HepG2 (cell line): ENCODE results near the gene B4GALT5. TPM values are rescaled to one million over a fixed set of nuclear protein-coding genes. Genes with fewer than 3 reads are reported as not detected.
A peak's percentile ranks its signal among the peaks of the same experiment; 100 is the strongest.

Experiments
- ATF1 ChIP-seq: IDR thresholded peaks from 2 replicates; pipeline ENCODE4 v1.6.1; 2016; ENCODE audit warnings: mild to moderate bottlenecking, control low read depth
- CENPBD1 ChIP-seq: sonication (generic); formaldehyde crosslinking; IDR thresholded peaks from 2 replicates; pipeline ENCODE4 v1.8.0; 2022; ENCODE audit warnings: missing genetic modification reagents, low read depth, mild to moderate bottlenecking, borderline replicate concordance
- ELF3 ChIP-seq: IDR thresholded peaks from 2 replicates; pipeline ENCODE4 v1.6.1; 2016; ENCODE audit warnings: missing genetic modification reagents, missing compliant biosample characterization
- GATAD1 ChIP-seq: IDR thresholded peaks from 2 replicates; pipeline ENCODE4 v1.6.1; 2016; ENCODE audit warnings: missing genetic modification reagents, missing compliant biosample characterization
- GPBP1L1 ChIP-seq: sonication (generic); formaldehyde crosslinking; IDR thresholded peaks from 2 replicates; pipeline ENCODE4 v1.5.0; 2020; ENCODE audit warnings: mild to moderate bottlenecking, missing genetic modification reagents
- HIVEP1 ChIP-seq: sonication (generic); formaldehyde crosslinking; IDR thresholded peaks from 2 replicates; pipeline ENCODE4 v1.4.0; 2020; ENCODE audit warnings: mild to moderate bottlenecking, missing genetic modification reagents
- NFRKB ChIP-seq: fragments of 450-650 bp; IDR thresholded peaks from 2 replicates; pipeline ENCODE4 v1.6.1; 2017
- NRL ChIP-seq: sonication (generic); formaldehyde crosslinking; IDR thresholded peaks from 2 replicates; pipeline ENCODE4 v1.5.0; 2020; ENCODE audit warnings: missing genetic modification reagents, mild to moderate bottlenecking, moderate library complexity, borderline replicate concordance
- POLR2A ChIP-seq, 2 experiments: IDR thresholded peaks; 2 replicates each; pipeline ENCODE4 v1.6.1; 2011; ENCODE audit warnings: low read depth in 2 of 2, low read length in 2 of 2, mild to moderate bottlenecking in 1 of 2, moderate library complexity in 1 of 2; ENCODE audit not compliant: insufficient read depth in 1 of 2
- RBM22 ChIP-seq: fragments of 200-400 bp; formaldehyde crosslinking; optimal IDR thresholded peaks from 2 replicates; pipeline ENCODE3; 2017; ENCODE audit warnings: mild to moderate bottlenecking, low read length, moderate library complexity
- SNAI1 ChIP-seq: sonication (generic); formaldehyde crosslinking; IDR thresholded peaks from 2 replicates; pipeline ENCODE4 v1.5.0; 2020; ENCODE audit warnings: mild to moderate bottlenecking, missing genetic modification reagents, borderline replicate concordance
- YEATS4 ChIP-seq: sonication (generic); formaldehyde crosslinking; IDR thresholded peaks from 2 replicates; pipeline ENCODE4 v1.4.0; 2020; ENCODE audit warnings: missing genetic modification reagents, borderline replicate concordance
- ZBTB39 ChIP-seq: sonication (generic); formaldehyde crosslinking; IDR thresholded peaks from 2 replicates; pipeline ENCODE4 v1.5.0; 2020; ENCODE audit warnings: missing genetic modification reagents
- ZMYM2 ChIP-seq: sonication (generic); formaldehyde crosslinking; IDR thresholded peaks from 2 replicates; pipeline ENCODE4 v1.8.0; 2022; ENCODE audit warnings: mild to moderate bottlenecking, missing genetic modification reagents
- ZNF207 ChIP-seq: fragments of 450-650 bp; IDR thresholded peaks from 2 replicates; pipeline ENCODE4 v1.6.1; 2016; ENCODE audit warnings: antibody characterized with exemption, borderline replicate concordance
- ZNF263 ChIP-seq: sonication (generic); formaldehyde crosslinking; IDR thresholded peaks from 2 replicates; pipeline ENCODE4 v1.4.0; 2020; ENCODE audit warnings: missing genetic modification reagents
- ZNF264 ChIP-seq: sonication (generic); formaldehyde crosslinking; IDR thresholded peaks from 2 replicates; pipeline ENCODE4 v1.4.0; 2020; ENCODE audit warnings: missing genetic modification reagents
- ZNF3 ChIP-seq: IDR thresholded peaks from 2 replicates; pipeline ENCODE4 v1.7.0; 2017; ENCODE audit warnings: inconsistent platforms
- ZNF362 ChIP-seq: sonication (generic); formaldehyde crosslinking; IDR thresholded peaks from 2 replicates; pipeline ENCODE4 v1.4.0; 2020; ENCODE audit warnings: missing genetic modification reagents, mild to moderate bottlenecking, borderline replicate concordance
- ZNF501 ChIP-seq: sonication (generic); formaldehyde crosslinking; IDR thresholded peaks from 2 replicates; pipeline ENCODE4 v1.5.1; 2020; ENCODE audit warnings: mild to moderate bottlenecking, moderate library complexity, missing genetic modification reagents
- ZNF564 ChIP-seq: sonication (generic); formaldehyde crosslinking; IDR thresholded peaks from 2 replicates; pipeline ENCODE4 v1.8.1; 2023; ENCODE audit warnings: mild to moderate bottlenecking, missing genetic modification reagents
- ZNF639 ChIP-seq: conservative IDR thresholded peaks from 2 replicates; pipeline ENCODE4 v1.6.1; 2018; ENCODE audit warnings: missing genetic modification reagents
- ZNF660 ChIP-seq: sonication (generic); formaldehyde crosslinking; IDR thresholded peaks from 2 replicates; pipeline ENCODE4 v1.5.1; 2020; ENCODE audit warnings: mild to moderate bottlenecking, low read depth, missing genetic modification reagents, borderline replicate concordance
- ZNF713 ChIP-seq: sonication (generic); formaldehyde crosslinking; IDR thresholded peaks from 2 replicates; pipeline ENCODE4 v1.4.0; 2020; ENCODE audit warnings: mild to moderate bottlenecking, missing genetic modification reagents
- ZNF747 ChIP-seq: sonication (generic); formaldehyde crosslinking; IDR thresholded peaks from 2 replicates; pipeline ENCODE4 v1.8.1; 2023; ENCODE audit warnings: missing genetic modification reagents, mild to moderate bottlenecking, borderline replicate concordance
- ZNF788 ChIP-seq: sonication (generic); formaldehyde crosslinking; IDR thresholded peaks from 2 replicates; pipeline ENCODE4 v1.5.0; 2020; ENCODE audit warnings: mild to moderate bottlenecking, missing genetic modification reagents, borderline replicate concordance
- polyA plus RNA-seq, 8 experiments: library from polyadenylated mRNA; depleted of rRNA in 3 of 8; stranded (reverse) in 7 of 8; unstranded in 1 of 8; fragments of >200 nt; fragmentation: Illumina TruSeq in 4 of 8; extraction: Trizol in 4 of 8; gene quantifications; 2 replicates each; pipeline versions ENCODE4 v1.2.1 to v1.2.3, GENCODE V29; 2011 to 2016; ENCODE audit warnings: low read depth in 4 of 8, missing spikeins in 1 of 8, mixed read lengths in 1 of 8; ENCODE audit not compliant: insufficient read depth in 1 of 8
- total RNA-seq, 5 experiments: library from RNA; depleted of rRNA; stranded (reverse); fragments of >200 nt; fragmentation: Illumina TruSeq; extraction: Trizol; gene quantifications; 2 replicates each; pipeline ENCODE4 v1.2.3, GENCODE V29; 2016; ENCODE audit warnings: low read depth in 1 of 5

B4GALT5 gene
- total and polyA plus RNA-seq, 2 of the 13 experiments (the other 11 are each of a cell fraction or from before 2014, with no cell fraction given), result 27.3 to 30.9 TPM

GRCh38 chr20:49661560-49662329, 51.9 kb downstream of the B4GALT5 start (continued):
- TF ChIP-seq GPBP1L1 (CRISPR knock-in tag) (no peak), RBM22 (peak; percentile 74), NRL (CRISPR knock-in tag) (no peak), CENPBD1 (no peak), NFRKB (no peak), ZNF713 (CRISPR knock-in tag) (no peak), HIVEP1 (CRISPR knock-in tag) (no peak), YEATS4 (CRISPR knock-in tag) (no peak), ATF1 (CRISPR knock-in tag) (no peak), ZNF264 (CRISPR knock-in tag) (no peak), ZNF747 (CRISPR knock-in tag) (no peak; the same call in 1 of the 2 replicates), ZNF207 (no peak), ZNF788 (no peak; the same call in 1 of the 2 replicates), ZNF263 (no peak), ZMYM2 (CRISPR knock-in tag) (peak; percentile 64; the same call in 1 of the 2 replicates), ZNF501 (CRISPR knock-in tag) (no peak), GATAD1 (CRISPR knock-in tag) (no peak), SNAI1 (no peak), ZNF660 (CRISPR knock-in tag) (no peak), ZNF639 (no peak), POLR2A (IDR thresholded peaks at IDR 0.05; ENCODE audit: insufficient read depth in 1 of 2, low read depth in 2 of 2, low read length in 2 of 2) (no peak), ZBTB39 (CRISPR knock-in tag) (no peak), ZNF3 (CRISPR knock-in tag) (no peak), ZNF362 (CRISPR knock-in tag) (no peak), ELF3 (CRISPR knock-in tag) (peak; percentile 58; the same call in 1 of the 2 replicates), ZNF564 (CRISPR knock-in tag) (no peak)
